HG02763 (cell line): ENCODE data around the gene POLL.

Experiments
- ATAC-seq: cut with Tn5 transposase; IDR thresholded peaks from one replicate; pipeline ENCODE4 v1.9.1; 2021; ENCODE audit warnings: mild to moderate bottlenecking, moderate library complexity; ENCODE audit not compliant: unreplicated experiment

POLL gene

GRCh38 chr10:101575091-101575490 is 13.0 kb downstream of the POLL start:
- no peak for ATAC-seq

GRCh38 chr10:101573885-101574753 is 13.9 kb downstream of the POLL start:
- no peak for ATAC-seq

GRCh38 chr10:101572785-101573184 is 15.3 kb downstream of the POLL start:
- ATAC-seq, result no peak

GRCh38 chr10:101572126-101572525 is 15.9 kb downstream of the POLL start:
- ATAC-seq, result no peak

- ATAC-seq, result no peak
Observed at GRCh38 chr10:101571271-101571925, 16.7 kb downstream of the POLL start.

GRCh38 chr10:101570428-101571270 is 17.4 kb downstream of the POLL start:
- ATAC-seq, result no peak

- ATAC-seq, result no peak
Observed at GRCh38 chr10:101569622-101570427, 18.2 kb downstream of the POLL start.

GRCh38 chr10:101569323-101569621 is 18.8 kb downstream of the POLL start:
- ATAC-seq, result no peak

GRCh38 chr10:101568054-101568745 is 19.9 kb downstream of the POLL start:
- ATAC-seq, result no peak

GRCh38 chr10:101567165-101568006 is 20.7 kb downstream of the POLL start:
- no peak for ATAC-seq

GRCh38 chr10:101566333-101567164 is 21.5 kb downstream of the POLL start:
- no peak for ATAC-seq

- ATAC-seq, result no peak
Observed at GRCh38 chr10:101565936-101566332, 22.1 kb downstream of the POLL start.

- ATAC-seq, result no peak
Observed at GRCh38 chr10:101565370-101565900, 22.6 kb downstream of the POLL start.

- no peak for ATAC-seq
Observed at GRCh38 chr10:101564490-101564991, 23.5 kb downstream of the POLL start.

- ATAC-seq, result no peak
Observed at GRCh38 chr10:101563497-101564040, 24.5 kb downstream of the POLL start.

GRCh38 chr10:101563007-101563406 is 25.1 kb downstream of the POLL start:
- ATAC-seq, result no peak

GRCh38 chr10:101562231-101562630 is 25.8 kb downstream of the POLL start:
- ATAC-seq, result no peak
